NCI-H82 treated with DMSO at 0.1 percent for 48 hours (cell line): Measurements from ENCODE around the gene EVC.

Experiments
- DNase-seq: peaks from one replicate; lab custom pipeline; 2025; ENCODE audit not compliant: unreplicated experiment; lab: John Stamatoyannopoulos, UW

EVC gene

GRCh38 chr4:5784960-5785611 is 74.1 kb downstream of the EVC start:
- no peak for DNase-seq

GRCh38 chr4:5785806-5786680 is 75.0 kb downstream of the EVC start:
- DNase-seq, result no peak

- DNase-seq, result no peak
These were observed 76.3 kb downstream of the EVC start for GRCh38 chr4:5787311-5787710.

- no peak for DNase-seq
These were observed 77.1 kb downstream of the EVC start for GRCh38 chr4:5788144-5788543.

- DNase-seq, result no peak
These were observed 78.1 kb downstream of the EVC start for GRCh38 chr4:5789141-5789540.

- no peak for DNase-seq
These were observed 79.5 kb downstream of the EVC start for GRCh38 chr4:5790546-5790857.

- DNase-seq, result no peak
These were observed 80.7 kb downstream of the EVC start for GRCh38 chr4:5791654-5792053.

- DNase-seq, result no peak
These were observed 82.5 kb downstream of the EVC start for GRCh38 chr4:5793514-5793913.

GRCh38 chr4:5795580-5795979 is 84.6 kb downstream of the EVC start:
- DNase-seq, result no peak

- DNase-seq, result no peak
These were observed 86.0 kb downstream of the EVC start for GRCh38 chr4:5796976-5797375.

- DNase-seq, result no peak
These were observed 86.9 kb downstream of the EVC start for GRCh38 chr4:5797866-5798265.

GRCh38 chr4:5798462-5798861 is 87.5 kb downstream of the EVC start:
- no peak for DNase-seq

GRCh38 chr4:5798946-5799345 is 87.9 kb downstream of the EVC start:
- DNase-seq, result no peak

GRCh38 chr4:5799406-5799805 is 88.4 kb downstream of the EVC start:
- no peak for DNase-seq

- no peak for DNase-seq
These were observed 89.5 kb downstream of the EVC start for GRCh38 chr4:5800496-5800895.

GRCh38 chr4:5801696-5802095 is 90.7 kb downstream of the EVC start:
- no peak for DNase-seq

GRCh38 chr4:5802565-5802964 is 91.6 kb downstream of the EVC start:
- no peak for DNase-seq

GRCh38 chr4:5804656-5805055 is 93.7 kb downstream of the EVC start:
- no peak for DNase-seq

GRCh38 chr4:5805270-5805669 is 94.3 kb downstream of the EVC start:
- DNase-seq, result no peak

- DNase-seq, result no peak
These were observed 97.2 kb downstream of the EVC start for GRCh38 chr4:5808081-5808741.

- no peak for DNase-seq
These were observed 98.3 kb downstream of the EVC start for GRCh38 chr4:5809216-5809776.

- DNase-seq, result no peak
These were observed 99.2 kb downstream of the EVC start for GRCh38 chr4:5810151-5810550.
